Liver (tissue), 2 donors: ENCODE results near the gene SLC12A7.
"Not testable (repeated sequence)": the region's sequence is repeated elsewhere in the genome, so short reads cannot be mapped to it uniquely, and the experiment has no call there.

Experiments used
- MAX ChIP-seq: IDR thresholded peaks from 2 replicates; pipeline ENCODE4 v1.6.1; 2016; ENCODE audit warnings: antibody characterized with exemption
- RAD21 ChIP-seq, 2 donors: IDR thresholded peaks; 2 replicates each; pipeline ENCODE4 v1.6.1; 2016; ENCODE audit warnings: antibody characterized with exemption in 2 of 2, mild to moderate bottlenecking in 2 of 2
- TF ChIP-seq, protein P1 (sequence below): IDR thresholded peaks from 2 replicates; pipeline ENCODE4 v1.6.1; 2016; ENCODE audit warnings: antibody characterized with exemption
- donor health status: healthy.

DNA sequence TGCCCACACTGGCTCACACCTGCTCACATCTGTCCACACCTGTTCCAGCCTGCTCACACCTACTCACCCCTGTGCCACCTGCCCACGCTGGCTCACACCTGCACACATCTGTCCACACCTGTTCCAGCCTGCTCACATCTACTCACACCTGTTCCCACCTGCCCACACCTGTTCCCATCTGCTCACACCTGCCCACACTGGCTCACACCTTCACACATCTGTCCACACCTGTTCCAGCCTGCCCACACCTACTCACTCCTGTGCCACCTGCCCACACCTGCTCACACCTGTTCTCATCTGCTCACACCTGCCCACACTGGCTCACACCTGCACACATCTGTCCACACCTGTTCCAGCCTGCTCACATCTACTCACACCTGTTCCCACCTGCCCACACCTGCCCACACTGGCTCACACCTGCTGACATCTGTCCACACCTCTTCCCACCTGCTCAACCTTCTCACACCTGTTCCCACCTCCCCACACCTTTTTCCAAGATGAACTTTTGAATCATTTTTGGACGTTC, 45.7 kb upstream of the SLC12A7 start:
- TF ChIP-seq RAD21 (IDR thresholded peaks at IDR 0.05); MAX: not testable (repeated sequence)
- TF ChIP-seq, protein P1, sequence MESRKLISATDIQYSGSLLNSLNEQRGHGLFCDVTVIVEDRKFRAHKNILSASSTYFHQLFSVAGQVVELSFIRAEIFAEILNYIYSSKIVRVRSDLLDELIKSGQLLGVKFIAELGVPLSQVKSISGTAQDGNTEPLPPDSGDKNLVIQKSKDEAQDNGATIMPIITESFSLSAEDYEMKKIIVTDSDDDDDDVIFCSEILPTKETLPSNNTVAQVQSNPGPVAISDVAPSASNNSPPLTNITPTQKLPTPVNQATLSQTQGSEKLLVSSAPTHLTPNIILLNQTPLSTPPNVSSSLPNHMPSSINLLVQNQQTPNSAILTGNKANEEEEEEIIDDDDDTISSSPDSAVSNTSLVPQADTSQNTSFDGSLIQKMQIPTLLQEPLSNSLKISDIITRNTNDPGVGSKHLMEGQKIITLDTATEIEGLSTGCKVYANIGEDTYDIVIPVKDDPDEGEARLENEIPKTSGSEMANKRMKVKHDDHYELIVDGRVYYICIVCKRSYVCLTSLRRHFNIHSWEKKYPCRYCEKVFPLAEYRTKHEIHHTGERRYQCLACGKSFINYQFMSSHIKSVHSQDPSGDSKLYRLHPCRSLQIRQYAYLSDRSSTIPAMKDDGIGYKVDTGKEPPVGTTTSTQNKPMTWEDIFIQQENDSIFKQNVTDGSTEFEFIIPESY = not testable (repeated sequence)
